ENCODE data around the gene CSTF1. TPM values are rescaled to one million over a fixed set of nuclear protein-coding genes. Genes with fewer than 3 reads are reported as not detected.
"Not testable (repeated sequence)": the region's sequence is repeated elsewhere in the genome, so short reads cannot be mapped to it uniquely, and the experiment has no call there.

CSTF1 gene
- polyA plus RNA-seq, 4 donors: 37.2 to 48.8 (median 44.4) TPM

GRCh38 chr20:56368351-56369134 lies 23.9 kb upstream of the CSTF1 start:
- no peak for DNase-seq (ENCODE audit: low read depth in 4 of 4, low spot score in 3 of 4)

- DNase-seq (ENCODE audit: low read depth in 4 of 4, low spot score in 3 of 4): no peak
Measured at GRCh38 chr20:56369179-56369578, 23.3 kb upstream of the CSTF1 start.

DNA sequence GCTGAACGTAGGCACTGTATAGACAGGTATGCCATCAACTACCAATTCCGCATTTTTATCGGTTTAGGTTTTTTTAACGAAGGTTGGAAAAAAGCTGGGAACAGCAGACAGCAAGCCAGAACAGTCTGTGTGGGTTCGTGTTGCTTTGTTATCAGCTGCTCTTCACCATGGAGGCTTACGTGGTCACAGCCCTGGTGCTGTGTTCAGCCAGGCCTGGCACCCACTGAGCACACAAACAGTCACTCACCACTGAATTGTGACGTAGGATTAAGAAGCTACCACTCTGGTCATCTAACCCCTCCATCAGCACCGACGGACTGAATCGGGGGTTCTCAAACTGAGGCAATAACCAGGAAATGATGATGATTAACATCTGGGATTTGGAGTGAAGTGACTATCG lies 20.5 kb upstream of the CSTF1 start:
- DNase-seq (ENCODE audit: low read depth in 4 of 4, low spot score in 3 of 4): no peak

DNA sequence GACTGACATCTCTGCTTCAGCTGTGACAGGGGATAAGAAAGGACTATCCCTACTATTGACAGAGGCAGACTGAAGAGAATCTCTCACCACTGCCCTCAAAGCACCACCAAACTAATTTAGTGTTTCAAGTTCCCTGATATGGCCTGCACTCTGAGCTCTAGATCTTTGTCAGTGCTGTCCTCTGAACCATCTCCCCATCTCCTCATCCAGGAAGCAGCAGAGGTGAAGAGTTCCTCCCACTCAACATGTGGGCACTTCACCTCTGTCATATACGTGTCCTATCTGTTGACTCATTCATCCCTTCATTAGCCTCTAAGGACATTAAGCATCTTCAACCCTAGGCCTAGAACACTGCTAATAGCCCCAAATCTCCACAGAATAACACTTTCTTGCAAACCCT lies 19.6 kb upstream of the CSTF1 start:
- no peak for DNase-seq (ENCODE audit: low read depth in 4 of 4, low spot score in 3 of 4)

GRCh38 chr20:56373942-56374341 lies 18.5 kb upstream of the CSTF1 start:
- no peak for DNase-seq (ENCODE audit: low read depth in 4 of 4, low spot score in 3 of 4)

GRCh38 chr20:56376331-56376730 lies 16.1 kb upstream of the CSTF1 start:
- DNase-seq (ENCODE audit: low read depth in 4 of 4, low spot score in 3 of 4): no peak

GRCh38 chr20:56378386-56378785 lies 14.1 kb upstream of the CSTF1 start:
- no peak for DNase-seq (ENCODE audit: low read depth in 4 of 4, low spot score in 3 of 4)

DNA sequence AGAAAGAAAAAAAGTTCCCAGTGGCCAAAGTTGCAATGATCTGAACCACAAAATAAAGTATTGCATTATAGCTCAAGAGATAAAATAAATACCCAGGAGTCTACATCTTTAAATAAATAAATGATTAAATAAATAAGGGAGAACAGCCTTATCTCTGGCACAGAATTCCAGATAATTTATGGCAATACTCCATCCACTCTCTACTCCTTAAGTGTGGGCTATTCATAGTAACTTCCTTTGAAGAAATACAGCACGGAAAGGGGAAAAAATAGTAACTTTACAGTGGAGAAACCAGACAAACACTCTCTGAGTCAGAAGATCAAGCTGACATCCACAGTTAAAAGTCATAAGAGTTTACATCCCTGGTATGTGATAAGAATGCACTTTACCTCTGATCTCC lies 12.1 kb upstream of the CSTF1 start:
- no peak for DNase-seq (ENCODE audit: low read depth in 4 of 4, low spot score in 3 of 4)

- no peak for DNase-seq (ENCODE audit: low read depth in 4 of 4, low spot score in 3 of 4)
Measured at GRCh38 chr20:56381501-56381900, 10.9 kb upstream of the CSTF1 start.

- DNase-seq (ENCODE audit: low read depth in 4 of 4, low spot score in 3 of 4): no peak
Measured at GRCh38 chr20:56382696-56383095, 9.7 kb upstream of the CSTF1 start.

DNA sequence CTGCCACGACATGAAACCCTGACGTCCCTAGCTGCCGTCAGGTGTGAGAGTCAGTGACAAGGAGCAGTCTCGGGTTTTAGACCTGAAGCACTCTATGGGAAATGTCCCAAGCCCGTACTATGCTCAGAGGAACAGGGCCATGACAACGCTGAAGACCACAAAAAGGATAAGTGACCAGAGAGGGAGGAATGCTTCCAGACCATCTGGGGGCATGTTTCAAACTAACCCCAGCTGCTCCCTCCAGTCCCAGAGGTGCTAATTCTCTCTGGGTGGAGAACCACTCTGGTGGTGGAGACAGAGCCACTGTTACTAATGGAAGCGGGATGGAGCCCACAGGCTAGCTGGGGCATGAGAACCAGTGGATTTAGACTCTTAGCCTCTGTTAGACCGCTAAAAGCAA lies 9.1 kb upstream of the CSTF1 start:
- no peak for DNase-seq (ENCODE audit: low read depth in 4 of 4, low spot score in 3 of 4)

- DNase-seq (ENCODE audit: low read depth in 4 of 4, low spot score in 3 of 4): no peak
Measured at GRCh38 chr20:56385130-56385529, 7.3 kb upstream of the CSTF1 start.

- no peak for DNase-seq (ENCODE audit: low read depth in 4 of 4, low spot score in 3 of 4)
Measured at GRCh38 chr20:56386219-56386618, 6.2 kb upstream of the CSTF1 start.

DNA sequence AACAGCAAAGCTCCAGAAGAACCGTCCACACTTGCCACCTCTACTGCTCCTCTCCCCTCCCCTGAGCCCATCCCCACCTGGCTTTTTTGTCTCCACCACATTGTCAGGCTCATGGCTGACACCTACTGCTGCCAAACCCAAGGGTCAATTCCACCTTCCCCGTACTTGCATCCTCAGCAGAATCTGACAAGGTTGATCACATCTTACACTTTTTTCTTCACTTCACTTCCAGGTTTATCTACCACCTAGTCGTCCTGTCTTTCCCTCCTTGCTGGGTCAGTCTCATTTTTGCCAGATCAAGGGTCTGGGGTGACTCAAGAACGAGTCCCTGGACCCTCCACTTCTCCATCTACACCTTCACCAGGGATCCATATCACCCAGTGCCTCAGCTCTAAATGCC lies 3.6 kb upstream of the CSTF1 start:
- DNase-seq (ENCODE audit: low read depth in 4 of 4, low spot score in 3 of 4): no peak

DNA sequence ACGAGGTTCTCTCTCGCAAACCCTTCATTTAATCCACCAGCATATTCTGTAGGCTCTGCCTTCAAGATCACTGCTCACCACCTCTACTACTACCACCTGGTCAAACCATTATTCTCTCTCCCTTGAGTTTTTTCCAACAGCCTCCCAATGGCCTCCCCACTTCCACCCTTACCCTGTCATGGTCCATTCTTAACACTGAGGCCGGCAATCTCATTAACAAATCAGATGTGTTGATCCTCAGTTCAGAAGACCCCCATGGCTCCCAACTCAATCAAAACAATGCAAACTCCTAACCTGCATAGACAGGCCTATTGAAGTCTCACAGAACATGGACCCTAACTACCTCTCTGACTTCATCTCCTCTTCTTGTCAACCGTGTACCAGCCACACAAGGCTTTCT lies 2.6 kb upstream of the CSTF1 start:
- no peak for DNase-seq (ENCODE audit: low read depth in 4 of 4, low spot score in 3 of 4)

DNA sequence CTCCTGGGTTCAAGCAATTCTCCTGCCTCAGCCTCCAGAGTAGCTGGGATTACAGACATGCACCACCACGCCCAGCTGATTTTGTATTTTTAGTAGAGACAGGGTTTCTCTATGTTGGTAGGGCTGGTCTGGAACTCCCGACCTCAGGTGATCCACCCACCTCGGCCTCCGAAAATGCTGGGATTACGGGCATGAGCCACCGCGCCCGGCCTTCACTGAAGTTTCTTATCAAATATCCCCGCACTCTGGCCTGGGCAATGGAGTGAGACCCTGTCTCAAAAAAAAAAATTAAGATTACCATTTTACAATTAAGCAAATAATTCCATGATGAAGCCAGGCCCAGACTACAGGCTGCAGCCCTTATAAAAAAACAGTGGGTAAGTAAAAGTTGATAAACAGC lies 2.0 kb upstream of the CSTF1 start:
- not testable (repeated sequence) for DNase-seq (ENCODE audit: low read depth in 4 of 4, low spot score in 3 of 4)

DNA sequence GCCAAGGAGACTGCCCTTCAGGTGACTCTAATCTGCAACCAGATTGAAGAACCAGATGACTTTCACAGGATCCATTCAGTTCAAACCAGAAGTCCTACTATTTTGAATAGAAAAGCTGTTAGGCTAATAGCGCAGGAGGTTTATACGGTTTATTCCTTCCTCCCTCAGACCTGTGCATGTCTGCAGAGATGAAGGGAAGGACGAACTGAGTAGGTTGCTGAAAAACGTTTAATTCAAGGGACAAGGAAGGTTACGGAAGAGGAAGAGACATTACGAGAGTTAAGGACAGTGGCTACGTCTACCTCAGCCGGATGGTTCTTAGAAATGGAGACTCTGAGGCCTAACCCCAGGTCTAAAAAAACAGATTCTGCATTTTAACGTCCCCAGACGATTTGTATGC lies 1.4 kb upstream of the CSTF1 start:
- DNase-seq (ENCODE audit: low read depth in 4 of 4, low spot score in 3 of 4): no peak

DNA sequence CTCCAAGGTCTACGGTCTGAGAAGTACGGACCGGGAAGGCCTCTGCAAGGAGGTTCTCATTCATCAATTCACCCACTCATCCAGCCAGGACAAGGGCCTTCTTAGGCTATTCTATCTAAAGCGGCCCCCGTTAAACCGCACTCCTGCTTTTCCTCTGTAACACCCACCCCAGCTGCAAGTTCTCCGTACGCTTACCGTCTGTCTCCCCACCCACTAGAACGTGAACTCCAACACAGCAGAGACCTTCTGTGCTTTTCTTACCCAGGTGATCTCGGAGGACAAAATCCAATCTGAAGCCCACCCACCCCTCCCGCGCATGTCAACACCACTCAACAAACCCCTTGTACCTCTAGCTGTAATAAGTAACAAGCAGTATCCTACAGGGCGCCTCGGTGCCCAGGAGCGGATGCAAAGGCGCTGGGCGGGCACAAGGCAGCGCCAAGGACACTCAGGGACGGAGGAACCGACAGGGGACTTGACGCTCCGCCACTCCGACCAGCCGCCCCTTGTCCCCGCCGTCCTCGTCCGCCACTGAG lies 781 bp upstream of the CSTF1 start:
- DNase-seq (ENCODE audit: low read depth in 4 of 4, low spot score in 3 of 4): no peak

DNA sequence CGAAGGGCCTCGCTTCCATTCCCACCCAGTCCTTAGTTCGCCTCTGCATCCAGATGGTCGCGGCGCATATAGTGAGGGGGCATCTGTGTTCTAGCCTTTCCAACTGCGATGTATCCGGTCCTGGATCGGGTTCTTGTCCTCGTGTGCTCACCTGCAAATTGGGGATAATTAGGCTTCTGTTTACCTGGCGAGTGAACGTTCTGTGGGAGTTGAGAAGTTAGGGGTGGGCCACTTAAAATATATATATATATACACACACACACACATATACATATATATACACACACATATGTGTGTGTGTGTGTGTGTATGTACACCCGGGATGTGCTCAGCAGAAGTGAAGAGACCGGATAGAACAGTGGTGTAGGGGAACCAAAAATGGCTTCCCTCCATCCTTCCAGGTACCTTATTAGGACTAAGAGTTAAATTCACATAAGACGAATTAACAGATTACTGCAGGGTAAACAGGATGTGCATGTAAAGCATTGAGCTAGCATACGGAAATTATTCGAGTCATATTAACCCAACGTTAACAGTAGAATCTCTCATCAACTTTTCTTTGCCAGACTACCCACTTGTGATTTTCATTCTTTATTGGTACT lies 537 bp downstream of the CSTF1 start:
- DNase-seq (ENCODE audit: low read depth in 4 of 4, low spot score in 3 of 4): no peak

DNA sequence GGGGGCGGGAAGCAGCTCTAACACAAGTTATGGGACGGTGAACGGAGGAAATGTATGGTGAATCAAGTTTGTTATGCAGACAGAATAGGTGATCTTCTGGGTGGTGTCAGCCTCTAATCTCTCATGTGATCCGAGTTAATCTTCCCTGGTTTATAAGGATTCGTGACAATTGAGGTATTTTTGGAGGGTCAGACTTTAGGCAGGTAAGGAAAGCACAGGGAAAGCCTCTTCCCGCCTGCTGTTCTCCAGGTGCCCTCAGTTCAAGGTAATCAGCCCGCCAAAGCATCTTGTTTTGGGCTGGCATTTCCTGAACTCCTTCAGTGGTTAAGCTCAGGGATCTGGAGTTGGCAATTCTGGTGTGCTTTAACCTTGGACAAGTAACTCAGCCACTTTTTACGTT lies 1.2 kb downstream of the CSTF1 start:
- no peak for DNase-seq (ENCODE audit: low read depth in 4 of 4, low spot score in 3 of 4)

GRCh38 chr20:56395166-56395565 lies 2.7 kb downstream of the CSTF1 start:
- DNase-seq (ENCODE audit: low read depth in 4 of 4, low spot score in 3 of 4): no peak

GRCh38 chr20:56400001-56400640 lies 7.7 kb downstream of the CSTF1 start:
- DNase-seq (ENCODE audit: low read depth in 4 of 4, low spot score in 3 of 4): peak in 2 of 4 donors; percentile 44 to 48

Measured in right renal pelvis (tissue), 4 donors.